ENCODE measurements around the gene CYTH2. TPM values are rescaled to one million over a fixed set of nuclear protein-coding genes. Genes with fewer than 3 reads are reported as not detected.

The CYTH2 gene
- polyA plus RNA-seq, 2 of the 4 experiments (the other 2 are of a cell fraction): 33.4 to 50.5 TPM

- ATAC-seq: peak; percentile 77 to 84
- H3K9me3 ChIP-seq: no peaks in the 10 kb centered on the region
- DNase-seq (ENCODE audit: low read depth in 1 of 2, low spot score in 1 of 2): peak; percentile 98 to 99
- no peak for FAIRE-seq
- 3% methylated on average over 20 of the region's 20 CpGs for WGBS (ENCODE audit: missing lambda C conversion rate)
- CTCF ChIA-PET: interaction anchor here (1.5 to 9.6 kb wide), 8 partner anchors 11 to 107 kb away, joined by 3 to 618 read pairs (median 34); no protein-coding TSS in a partner anchor
- H3K4me1 ChIP-seq: peaks cover 20% of the 10 kb centered on the region
- POLR2A ChIA-PET: interaction anchor here (0.6 to 1.2 kb wide), 7 partner anchors 8 to 118 kb away, joined by 3 to 11 read pairs (median 5); partner anchors contain the start of gene SPHK2
- peak overlapping the region; percentile 72 to 85 for H3K27ac ChIP-seq
- peak overlapping the region; percentile 45 for H3K4me3 ChIP-seq
- H3K4me2 ChIP-seq: peak overlapping the region; percentile 89
- TF ChIP-seq, protein P1, sequence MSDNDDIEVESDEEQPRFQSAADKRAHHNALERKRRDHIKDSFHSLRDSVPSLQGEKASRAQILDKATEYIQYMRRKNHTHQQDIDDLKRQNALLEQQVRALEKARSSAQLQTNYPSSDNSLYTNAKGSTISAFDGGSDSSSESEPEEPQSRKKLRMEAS (IDR thresholded peaks at IDR 0.05): peak; percentile 18; the same call in 1 of the 2 replicates
- no peak for TF ChIP-seq HMGXB4 (CRISPR knock-in tag; IDR thresholded peaks at IDR 0.05; ENCODE audit: borderline replicate concordance)
- TF ChIP-seq CTCF (IDR thresholded peaks at IDR 0.05): no peak
- peak; percentile 17; the same call in 1 of the 2 replicates for TF ChIP-seq POLR2A (IDR thresholded peaks at IDR 0.05; ENCODE audit: low read length)
- TF ChIP-seq TFCP2L1 (CRISPR knock-in tag; IDR thresholded peaks at IDR 0.05): no peak
- no peak for TF ChIP-seq RNF2 (IDR thresholded peaks at IDR 0.05; ENCODE audit: borderline replicate concordance, low read depth)
- TF ChIP-seq REST (IDR thresholded peaks at IDR 0.05): no peak
- TF ChIP-seq ZFP36 (IDR thresholded peaks at IDR 0.05; ENCODE audit: borderline replicate concordance, partially characterized antibody): no peak
- no peak for TF ChIP-seq SMC3 (IDR thresholded peaks at IDR 0.05)
- no peak for TF ChIP-seq ZNF302 (CRISPR knock-in tag; IDR thresholded peaks at IDR 0.05)
- no peak for TF ChIP-seq RARB (CRISPR knock-in tag; IDR thresholded peaks at IDR 0.05)
- TF ChIP-seq RAD21 (conservative IDR thresholded peaks at IDR 0.05 in 1 of 2, IDR thresholded peaks at IDR 0.05 in 1 of 2): no peak
- TF ChIP-seq RFX5 (IDR thresholded peaks at IDR 0.05): no peak
- no peak for TF ChIP-seq BCL3 (IDR thresholded peaks at IDR 0.05)
- no peak for TF ChIP-seq BHLHE40 (IDR thresholded peaks at IDR 0.05; ENCODE audit: low read depth, low read length)
- no peak for TF ChIP-seq CBX8 (IDR thresholded peaks at IDR 0.05)
- no peak for TF ChIP-seq HOXA7 (CRISPR knock-in tag; IDR thresholded peaks at IDR 0.05)
- TF ChIP-seq CEBPB (IDR thresholded peaks at IDR 0.05): no peak
- no peak for TF ChIP-seq KDM5A (IDR thresholded peaks at IDR 0.05)
- no peak for TF ChIP-seq HOXB13 (CRISPR knock-in tag; IDR thresholded peaks at IDR 0.05; ENCODE audit: low read depth)
- no peak for TF ChIP-seq EP300 (IDR thresholded peaks at IDR 0.05)
- TF ChIP-seq ATOH8 (CRISPR knock-in tag; IDR thresholded peaks at IDR 0.05; ENCODE audit: low read depth): no peak
- TF ChIP-seq RCOR1 (IDR thresholded peaks at IDR 0.05; ENCODE audit: low read depth, low read length): no peak
- no peak for TF ChIP-seq ELK1 (IDR thresholded peaks at IDR 0.05; ENCODE audit: low read depth, low read length)
- TF ChIP-seq NFE2L2 (conservative IDR thresholded peaks at IDR 0.05; ENCODE audit: low read length): no peak
- no peak for TF ChIP-seq FOXS1 (CRISPR knock-in tag; IDR thresholded peaks at IDR 0.05)
- TF ChIP-seq MYC (IDR thresholded peaks at IDR 0.05; ENCODE audit: borderline replicate concordance, low read length): no peak; the same call in 1 of the 2 replicates
- no peak for TF ChIP-seq NPAS2 (CRISPR knock-in tag; IDR thresholded peaks at IDR 0.05; ENCODE audit: borderline replicate concordance)
- TF ChIP-seq FOSB (CRISPR knock-in tag; IDR thresholded peaks at IDR 0.05): no peak
These were observed 32.6 kb downstream of the CYTH2 start for GRCh38 chr19:48501494-48502349.

Measured in A549 (cell line).